NOMO-1 (cell line): ENCODE results near the gene MRPS16.
A peak's percentile ranks its signal among the peaks of the same experiment; 100 is the strongest.

Experiments used
- DNase-seq, 2 experiments: peaks; one replicate each; lab custom pipeline; 2025; ENCODE audit not compliant: unreplicated experiment in 2 of 2; lab: John Stamatoyannopoulos, UW

The MRPS16 gene

DNA sequence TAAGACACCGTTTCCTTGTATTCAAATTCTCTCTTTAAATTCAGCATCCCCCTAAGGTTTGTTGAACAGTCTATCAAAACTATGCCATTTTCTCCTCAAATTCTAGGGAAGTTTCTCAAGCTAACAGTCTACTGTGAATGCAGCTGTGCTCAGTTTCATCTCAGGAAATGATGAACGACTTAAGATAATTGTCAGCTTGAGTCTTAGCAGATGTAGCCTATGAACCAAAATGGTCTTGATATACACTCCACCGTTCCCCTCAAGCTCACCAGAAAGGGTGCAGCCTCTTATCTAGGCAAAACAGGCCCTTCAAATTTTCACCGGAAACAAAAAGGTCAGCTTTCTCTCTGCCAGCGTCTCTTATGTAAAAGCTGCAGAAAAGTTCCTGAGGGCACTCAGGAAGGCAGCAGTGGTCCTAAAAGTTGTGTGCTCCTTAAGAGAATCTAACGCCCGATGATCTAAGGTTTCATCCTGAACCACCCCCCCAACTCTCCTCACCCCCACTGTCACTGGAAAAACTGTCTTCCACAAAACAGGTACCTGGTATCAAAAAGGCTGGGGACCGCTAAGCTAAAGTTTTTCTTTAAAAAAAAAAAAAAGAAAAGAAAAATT, 7.5 kb downstream of the MRPS16 start:
- DNase-seq, result no peak

DNA sequence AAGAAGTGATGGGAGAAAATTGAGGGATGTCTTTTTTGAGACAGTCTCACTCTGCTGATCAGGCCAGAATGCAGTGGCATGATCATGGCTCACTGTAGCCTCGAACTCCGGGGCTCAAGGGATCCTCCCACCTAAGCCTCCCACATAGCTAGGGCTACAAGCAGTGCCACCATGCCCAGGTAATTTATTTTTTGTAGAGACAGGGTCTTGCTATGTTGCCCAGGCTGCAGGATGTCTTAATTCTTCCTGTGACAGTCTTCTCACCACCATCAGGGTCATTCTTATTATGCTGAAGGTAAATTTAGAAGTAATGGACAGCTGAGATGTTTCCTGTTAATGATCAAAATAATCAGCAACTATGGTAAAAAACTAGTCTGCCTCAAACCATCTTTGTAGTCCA, 12.5 kb downstream of the MRPS16 start:
- no peak for DNase-seq

DNA sequence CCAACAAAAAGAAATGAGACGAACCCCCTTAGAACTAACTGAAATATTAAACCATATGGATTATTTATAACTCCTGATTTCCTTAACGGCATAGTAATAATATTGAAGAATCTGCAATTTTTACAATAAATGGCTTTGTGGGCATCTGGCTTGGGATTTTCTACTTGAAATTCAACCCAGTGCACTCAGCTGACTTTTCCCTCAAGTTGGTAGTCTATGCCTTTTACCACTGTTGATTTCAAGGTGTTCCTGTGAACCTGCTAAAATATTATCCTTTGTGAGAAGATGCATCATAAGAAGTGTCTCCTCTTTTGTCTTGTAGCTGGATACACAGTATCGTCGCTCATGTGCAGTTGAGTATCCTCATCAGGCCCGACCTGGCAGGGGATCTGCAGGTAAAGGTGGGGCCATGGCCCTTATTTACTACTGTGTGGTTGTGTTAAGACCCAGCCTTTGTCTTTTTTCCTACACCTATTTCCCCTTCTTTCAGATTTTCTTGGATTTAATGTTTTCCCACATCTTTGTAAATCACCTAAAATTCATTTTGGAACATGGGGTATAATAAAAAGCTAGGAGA, 13.4 kb downstream of the MRPS16 start:
- DNase-seq, result no peak

DNA sequence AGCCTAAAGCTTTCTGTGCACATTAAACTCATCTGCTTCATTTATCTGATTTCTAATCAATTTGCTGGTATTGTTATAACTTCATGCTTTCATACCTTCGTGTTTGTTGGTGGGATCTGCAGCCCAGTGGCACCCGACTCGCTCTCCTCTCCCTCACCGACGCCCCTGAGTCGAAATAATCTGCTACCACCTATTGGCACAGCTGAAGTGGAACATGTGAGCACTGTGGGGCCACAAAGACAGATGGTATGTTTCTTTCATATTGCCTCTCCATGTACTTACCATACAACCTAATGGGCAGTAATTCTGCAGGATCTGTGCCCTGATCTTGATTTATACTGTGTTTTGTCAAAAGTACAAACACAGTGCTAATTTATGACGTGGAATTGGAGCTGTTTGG, 17.7 kb downstream of the MRPS16 start:
- DNase-seq, result no peak

DNA sequence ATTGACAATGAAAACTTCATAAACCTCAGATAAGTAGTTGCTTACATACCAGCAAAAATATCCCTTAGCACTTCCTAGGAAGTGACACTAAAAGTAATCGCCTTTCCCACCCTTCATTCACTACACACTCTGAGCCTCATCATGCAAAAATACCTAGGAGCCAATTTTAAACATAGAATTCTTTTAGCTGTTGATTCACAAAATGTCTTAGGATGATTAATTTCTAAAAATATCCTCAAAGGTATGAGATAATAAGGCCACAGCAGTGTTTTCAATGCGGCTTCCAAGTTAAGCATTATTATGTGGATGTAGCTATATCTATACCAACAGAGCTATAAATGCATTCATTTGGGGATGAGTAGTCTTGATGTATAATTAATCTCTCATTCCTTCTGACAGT, 18.6 kb downstream of the MRPS16 start:
- DNase-seq, result no peak

GRCh38 chr10:73232887-73233286, 19.6 kb downstream of the MRPS16 start:
- no peak for DNase-seq

- DNase-seq, result peak; percentile 34 to 76
These were observed 22.9 kb downstream of the MRPS16 start for GRCh38 chr10:73229567-73229966.

DNA sequence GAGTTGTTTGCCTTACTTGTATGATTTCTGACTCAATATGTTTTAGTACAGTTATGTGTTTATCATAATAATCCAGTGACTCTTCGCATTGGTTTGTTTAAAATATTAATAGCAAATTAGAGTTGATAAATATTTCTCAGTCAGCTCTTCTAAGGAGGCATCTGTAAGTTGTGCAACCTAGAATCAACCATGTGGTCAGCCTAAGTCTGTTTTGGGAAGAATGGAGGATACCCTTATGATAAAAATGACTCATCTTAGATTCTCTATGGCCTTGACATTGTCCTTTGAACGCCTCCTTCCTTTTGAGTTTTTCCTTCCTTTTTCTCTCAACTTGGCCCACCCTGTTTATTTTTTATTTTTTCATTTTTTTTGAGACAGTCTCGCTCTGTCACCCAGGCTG, 24.2 kb downstream of the MRPS16 start:
- peak; percentile 4 to 50 for DNase-seq

- no peak for DNase-seq
These were observed 25.8 kb downstream of the MRPS16 start for GRCh38 chr10:73226663-73227062.

- DNase-seq, result no peak
These were observed 26.9 kb downstream of the MRPS16 start for GRCh38 chr10:73225518-73225917.

DNA sequence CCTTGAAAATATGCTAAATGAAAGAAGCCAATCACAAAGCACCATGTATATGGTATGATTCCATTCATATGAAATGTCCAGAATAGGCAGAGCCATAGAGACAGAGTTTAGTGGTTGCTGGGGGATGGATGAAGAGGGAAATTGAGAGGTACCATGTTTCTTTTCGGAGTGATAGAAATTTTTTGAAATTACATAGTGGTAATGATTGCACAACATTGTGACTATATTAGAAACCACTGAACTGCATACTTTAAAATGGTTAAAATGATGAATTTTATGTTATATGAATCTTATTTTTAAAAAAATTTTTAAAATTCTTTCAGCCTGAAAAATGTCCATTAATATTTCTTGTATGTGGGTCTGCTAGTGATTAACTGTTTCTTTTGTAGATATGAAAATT, 31.5 kb downstream of the MRPS16 start:
- no peak for DNase-seq

- no peak for DNase-seq
These were observed 33.1 kb downstream of the MRPS16 start for GRCh38 chr10:73219384-73219783.

DNA sequence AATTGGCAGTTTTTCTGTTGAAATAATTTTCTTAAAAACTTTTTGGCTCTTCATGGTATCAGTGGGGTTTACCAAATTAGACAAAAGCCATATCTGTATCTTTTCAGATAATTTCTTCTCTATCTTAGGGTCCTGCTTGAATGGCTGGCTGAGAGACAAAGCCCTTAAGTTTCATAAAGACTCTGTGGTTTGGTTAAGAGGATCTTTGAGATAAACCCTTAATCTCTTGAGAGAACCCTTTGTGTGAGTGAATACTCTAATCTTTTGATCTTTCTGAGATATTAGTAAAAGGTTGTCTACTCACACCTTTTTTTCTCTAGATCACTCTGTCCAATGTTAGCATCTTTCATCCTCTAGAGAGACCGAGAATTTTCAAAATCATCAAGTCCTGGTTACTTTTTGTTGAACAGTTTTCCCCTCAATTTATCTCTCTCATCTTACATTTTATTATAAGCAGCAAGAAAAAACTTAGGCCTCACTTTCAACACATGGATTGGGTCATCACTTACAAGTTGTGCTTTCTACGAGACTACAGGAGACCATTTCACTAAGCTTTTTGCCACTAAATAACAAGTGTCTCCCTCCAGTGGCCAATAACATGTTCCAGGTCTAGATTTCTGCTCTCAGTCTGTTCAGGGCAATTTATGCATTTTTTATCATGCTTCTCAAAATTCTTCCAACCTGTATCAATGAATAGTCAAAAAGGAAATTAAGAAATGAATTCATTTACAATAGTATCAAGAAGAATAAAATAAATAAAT, 33.8 kb downstream of the MRPS16 start:
- no peak for DNase-seq

- DNase-seq, result no peak
These were observed 34.8 kb downstream of the MRPS16 start for GRCh38 chr10:73217628-73218027.

DNA sequence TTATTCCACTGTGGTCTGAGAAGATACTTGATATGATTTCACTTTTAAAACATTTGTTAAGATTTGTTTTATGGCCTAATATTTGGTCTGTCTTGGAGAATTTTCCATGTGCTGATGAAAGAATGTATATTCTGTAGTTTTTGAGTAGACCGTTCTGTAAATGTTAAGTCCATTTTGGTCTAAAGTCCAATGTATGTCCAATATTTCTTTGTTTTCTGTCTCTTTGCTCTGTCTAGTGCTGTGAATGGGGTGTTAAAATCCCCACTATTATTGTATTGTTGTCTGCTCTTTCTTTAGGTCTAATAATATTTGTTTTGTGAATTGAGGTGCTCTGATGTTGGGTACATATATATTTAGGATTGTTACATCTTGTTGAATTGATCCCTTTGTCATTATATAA, 36.7 kb downstream of the MRPS16 start:
- DNase-seq, result no peak

DNA sequence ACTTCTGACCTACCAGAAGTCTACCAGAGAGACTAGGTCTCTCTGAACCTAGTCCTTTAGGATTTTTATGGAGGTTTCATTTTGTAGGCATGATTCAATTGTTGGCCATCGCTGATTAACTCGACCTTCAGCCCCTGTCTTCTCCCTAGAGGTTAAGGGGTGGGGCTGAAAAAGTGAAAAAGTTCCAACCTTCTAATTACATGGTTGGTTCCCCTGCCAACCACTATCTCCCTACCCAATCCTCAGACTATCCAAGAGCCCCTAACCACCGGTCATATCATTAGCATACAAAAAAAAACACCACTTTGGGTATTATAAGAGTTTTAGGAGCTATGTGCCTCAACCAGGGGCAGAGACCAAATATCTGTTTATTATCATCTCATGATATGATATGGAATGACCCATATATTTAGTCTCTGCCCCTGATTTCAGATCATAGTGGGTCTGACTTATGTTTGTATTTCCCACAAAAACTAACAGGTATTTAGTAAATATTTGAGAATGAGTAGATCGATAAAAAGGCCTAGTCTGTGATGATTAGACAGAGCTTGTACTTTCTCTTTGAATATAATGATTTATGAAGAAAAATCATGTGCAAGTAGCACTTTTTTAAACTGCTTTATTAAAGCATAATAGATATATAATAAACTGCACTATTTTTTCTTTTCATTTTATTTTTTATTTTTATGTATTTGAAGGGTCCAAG, 41.2 kb downstream of the MRPS16 start:
- DNase-seq, result no peak

DNA sequence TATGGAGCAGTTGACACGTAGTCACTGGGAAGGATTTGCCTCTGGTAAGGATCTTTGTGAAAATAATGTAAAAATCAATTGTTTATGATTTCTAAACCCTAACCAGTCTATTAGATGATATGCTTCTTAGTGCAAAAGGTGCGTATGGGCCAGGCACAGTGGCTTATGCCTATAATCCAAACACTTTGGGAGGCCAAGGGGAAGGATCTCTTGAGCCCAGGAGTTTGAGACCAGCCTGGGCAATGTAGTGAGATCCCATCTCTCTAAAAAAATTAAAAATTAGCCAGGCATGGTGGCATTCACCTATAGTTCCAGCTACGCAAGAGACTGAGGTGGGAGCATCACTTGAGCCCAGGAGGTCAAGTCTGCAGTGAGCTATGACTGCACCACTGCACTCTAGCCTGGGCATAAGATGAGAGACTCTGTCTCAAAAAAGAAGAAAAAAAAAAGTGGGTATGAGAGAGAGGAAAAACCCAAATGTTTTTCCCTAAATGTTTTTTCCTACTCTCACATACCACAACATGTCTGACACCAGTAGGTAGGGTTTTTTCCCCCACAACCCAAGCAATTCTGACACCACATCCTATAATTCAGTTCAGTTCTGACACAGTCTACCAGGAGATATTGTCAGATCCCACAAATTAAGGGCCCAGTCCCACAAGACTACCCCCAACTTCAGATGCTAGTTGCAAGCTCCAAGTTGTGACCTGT, 41.9 kb downstream of the MRPS16 start:
- no peak for DNase-seq

DNA sequence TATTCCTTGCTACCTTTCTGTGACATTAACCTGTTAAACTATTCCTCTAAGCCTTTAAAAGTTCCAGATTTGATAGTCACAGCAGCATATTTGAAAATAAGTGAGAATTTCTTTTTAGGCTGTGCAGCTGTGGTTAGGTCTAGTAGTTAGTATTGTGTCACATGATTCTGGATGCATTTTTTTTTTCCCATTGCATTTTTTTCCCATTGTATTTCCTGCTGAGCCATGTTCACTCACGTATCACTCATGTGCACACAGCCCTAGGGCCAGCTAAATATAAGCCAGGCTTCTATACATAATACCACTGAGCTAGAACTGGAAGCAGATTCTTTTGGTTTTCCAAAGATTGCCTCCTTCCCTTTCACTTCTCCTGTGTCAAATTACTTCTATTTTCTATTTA, 42.7 kb downstream of the MRPS16 start:
- no peak for DNase-seq

GRCh38 chr10:73207883-73208282, 44.6 kb downstream of the MRPS16 start:
- no peak for DNase-seq

- DNase-seq, result no peak
These were observed 46.1 kb downstream of the MRPS16 start for GRCh38 chr10:73206385-73206784.

GRCh38 chr10:73205890-73206289, 46.6 kb downstream of the MRPS16 start:
- no peak for DNase-seq
